GM19351 (cell line): ENCODE measurements around the gene PRR22.
"Not testable (repeated sequence)": the region's sequence is repeated elsewhere in the genome, so short reads cannot be mapped to it uniquely, and the experiment has no call there.

Experiments
- ATAC-seq: cut with Tn5 transposase; IDR thresholded peaks from one replicate; pipeline ENCODE4 v1.9.1; 2021; ENCODE audit warnings: mild to moderate bottlenecking, moderate library complexity; ENCODE audit not compliant: unreplicated experiment

The PRR22 gene

GRCh38 chr19:5792224-5792623 is 7.7 kb upstream of the PRR22 start:
- no peak for ATAC-seq

- ATAC-seq = peak; percentile 94
Observed at GRCh38 chr19:5790559-5791520, 6.3 kb upstream of the PRR22 start, which contains the start of gene DUS3L. Gene DUS3L (minus strand): TSS chr19:5791163. CDS start chr19:5791141, 22 bp downstream.

GRCh38 chr19:5789886-5790558 is 5.5 kb upstream of the PRR22 start:
- no peak for ATAC-seq

- ATAC-seq = no peak
Observed at GRCh38 chr19:5789351-5789761, 4.8 kb upstream of the PRR22 start.

- ATAC-seq = no peak
Observed at GRCh38 chr19:5788422-5788821, 3.9 kb upstream of the PRR22 start.

- no peak for ATAC-seq
Observed at GRCh38 chr19:5787409-5788182, 3.0 kb upstream of the PRR22 start.

GRCh38 chr19:5786593-5787408 is 2.3 kb upstream of the PRR22 start:
- no peak for ATAC-seq

GRCh38 chr19:5785423-5785822 is 877 bp upstream of the PRR22 start:
- no peak for ATAC-seq

- ATAC-seq = no peak
Observed at GRCh38 chr19:5782945-5783919, 1.3 kb downstream of the PRR22 start.

- ATAC-seq = no peak
Observed at GRCh38 chr19:5782322-5782721, 2.2 kb downstream of the PRR22 start.

- ATAC-seq = not testable (repeated sequence)
Observed at GRCh38 chr19:5780916-5781315, 3.6 kb downstream of the PRR22 start.

- no peak for ATAC-seq
Observed at GRCh38 chr19:5778402-5778801, 6.1 kb downstream of the PRR22 start.

GRCh38 chr19:5775668-5776309 is 8.8 kb downstream of the PRR22 start:
- ATAC-seq = no peak

- ATAC-seq = no peak
Observed at GRCh38 chr19:5774921-5775320, 9.6 kb downstream of the PRR22 start.

- ATAC-seq = no peak
Observed at GRCh38 chr19:5773276-5773675, 11.3 kb downstream of the PRR22 start.

- no peak for ATAC-seq
Observed at GRCh38 chr19:5772416-5772815, 12.1 kb downstream of the PRR22 start.

- ATAC-seq = no peak
Observed at GRCh38 chr19:5767949-5768348, 16.6 kb downstream of the PRR22 start.

- no peak for ATAC-seq
Observed at GRCh38 chr19:5765220-5765619, 19.3 kb downstream of the PRR22 start.
